GM21529 (cell line): ENCODE data around the gene BEND7.

Experiments
- ATAC-seq: cut with Tn5 transposase; IDR thresholded peaks from one replicate; pipeline ENCODE4 v1.9.1; 2021; ENCODE audit not compliant: unreplicated experiment

The BEND7 gene

DNA sequence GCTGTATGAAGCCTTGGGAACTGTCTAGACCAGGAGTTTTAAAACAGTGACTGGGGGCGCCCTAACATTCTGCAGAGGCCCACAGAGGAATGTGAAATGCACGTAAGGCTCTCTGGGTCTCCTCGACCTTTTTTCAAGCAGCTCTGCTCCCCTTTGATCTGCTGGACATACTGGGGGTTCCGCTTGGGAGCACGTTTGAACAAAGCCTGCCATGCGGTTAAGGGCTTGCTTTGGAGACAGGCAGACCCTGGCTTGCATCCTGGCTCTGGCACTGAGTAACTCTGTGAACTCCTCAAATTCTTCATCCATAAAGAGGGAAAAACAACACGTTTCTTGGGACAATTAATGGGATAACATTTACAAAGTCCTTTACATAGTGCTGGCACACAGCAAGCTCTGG, 7.8 kb downstream of the BEND7 start:
- ATAC-seq: no peak

DNA sequence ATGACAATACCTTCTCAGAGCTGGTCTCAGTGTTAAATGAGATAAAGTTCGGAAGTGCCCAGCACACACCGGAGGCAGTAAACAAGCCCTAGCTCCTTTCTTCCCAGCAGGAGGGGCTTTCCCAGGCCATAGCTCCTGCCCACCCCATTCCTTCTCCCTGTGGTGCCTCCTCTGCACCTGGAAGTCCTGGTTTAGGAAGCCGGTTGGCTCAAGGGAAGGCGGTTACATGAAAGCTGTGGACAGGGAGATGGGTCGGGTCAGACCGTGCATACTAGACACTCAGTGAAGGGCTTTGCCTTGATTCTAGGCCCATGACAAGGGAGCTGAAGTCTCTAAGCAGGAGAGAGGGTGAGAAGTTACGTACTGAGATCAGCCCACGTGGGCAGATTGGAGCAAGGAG, 8.6 kb downstream of the BEND7 start:
- no peak for ATAC-seq

DNA sequence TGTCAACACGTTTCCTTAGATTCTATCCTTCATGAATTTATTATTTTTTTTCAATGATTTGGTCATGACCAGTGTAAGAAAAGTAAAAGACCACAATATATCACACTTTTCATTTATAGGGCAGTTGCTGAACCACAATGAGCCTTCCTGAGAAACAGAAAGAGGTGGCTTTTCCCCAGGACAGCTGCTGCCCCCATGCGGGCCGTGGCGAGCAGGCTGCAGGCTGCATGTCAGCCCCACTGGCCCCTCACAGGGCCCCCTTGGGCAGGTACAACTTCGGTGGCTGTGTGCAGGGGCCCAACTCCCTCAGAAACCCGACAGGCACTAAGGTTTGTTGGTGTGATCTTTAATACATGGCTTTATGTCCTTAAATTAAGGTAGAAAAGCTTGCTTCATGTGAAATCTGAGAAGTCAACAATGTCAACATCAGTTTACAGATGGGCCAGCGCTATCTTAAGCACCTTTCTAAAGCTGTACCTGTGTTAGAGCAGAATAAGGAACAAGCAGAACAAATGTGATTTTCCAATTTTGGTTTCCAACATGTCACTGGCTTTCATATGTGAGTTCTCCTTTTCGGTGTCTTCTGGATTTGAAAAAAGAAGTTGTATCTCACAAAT, 10.6 kb downstream of the BEND7 start:
- ATAC-seq: no peak

DNA sequence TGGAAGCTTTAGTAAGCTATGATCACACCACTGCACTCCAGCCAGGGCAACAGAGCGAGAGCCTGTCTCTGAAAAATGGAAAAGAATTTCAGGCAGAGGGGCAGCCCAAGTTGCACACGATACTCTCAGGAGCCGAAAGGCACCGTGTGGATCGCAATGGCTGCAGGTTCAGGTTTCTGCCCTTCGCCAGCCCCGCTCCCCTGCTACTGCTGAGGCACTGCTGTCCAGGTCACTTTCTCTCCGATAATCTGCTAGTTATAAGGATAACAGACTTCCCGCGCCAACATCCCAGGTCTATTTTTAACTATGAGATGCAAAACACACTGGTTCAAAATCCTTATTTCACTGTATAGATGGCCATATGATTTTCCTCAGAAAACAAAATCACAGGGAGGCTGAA, 11.1 kb downstream of the BEND7 start:
- ATAC-seq: no peak

DNA sequence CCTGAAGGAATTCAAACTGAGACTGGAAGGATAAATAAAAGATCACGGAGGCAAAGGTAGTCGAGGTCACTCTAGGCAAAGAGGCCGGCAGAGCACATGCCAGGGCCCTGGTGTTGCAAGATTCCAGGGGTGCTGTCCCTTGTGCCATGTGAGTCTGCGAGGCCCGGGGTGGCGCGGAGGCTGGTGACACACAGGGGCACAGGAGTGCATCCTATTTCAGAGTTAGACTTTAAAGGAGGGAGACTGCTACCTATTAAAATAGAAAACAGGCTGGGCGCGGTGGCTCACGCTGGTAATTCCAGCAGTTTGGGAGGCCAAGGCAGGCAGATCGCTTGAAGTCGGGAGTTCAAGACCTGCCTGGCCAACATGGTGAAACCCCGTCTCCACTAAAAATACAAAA, 12.6 kb downstream of the BEND7 start:
- ATAC-seq: no peak

DNA sequence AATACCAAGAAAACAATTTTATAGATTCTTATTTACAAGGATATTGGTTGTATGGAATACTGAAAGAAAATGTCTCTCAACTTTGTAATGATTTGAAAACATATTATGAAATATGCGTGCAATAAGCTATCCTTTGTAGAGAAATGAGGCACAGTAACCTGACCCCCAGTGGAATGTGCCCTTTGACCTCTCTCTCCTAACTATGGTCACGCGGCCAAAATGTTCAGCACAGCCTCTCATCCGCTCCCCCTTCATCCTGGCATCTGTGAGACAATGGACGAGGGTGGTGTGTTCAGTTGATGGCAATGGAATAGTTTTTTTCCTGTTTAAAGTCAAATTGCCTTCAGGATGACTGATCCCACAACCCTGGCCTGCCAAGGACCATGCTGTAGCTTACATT, 13.3 kb downstream of the BEND7 start:
- no peak for ATAC-seq

DNA sequence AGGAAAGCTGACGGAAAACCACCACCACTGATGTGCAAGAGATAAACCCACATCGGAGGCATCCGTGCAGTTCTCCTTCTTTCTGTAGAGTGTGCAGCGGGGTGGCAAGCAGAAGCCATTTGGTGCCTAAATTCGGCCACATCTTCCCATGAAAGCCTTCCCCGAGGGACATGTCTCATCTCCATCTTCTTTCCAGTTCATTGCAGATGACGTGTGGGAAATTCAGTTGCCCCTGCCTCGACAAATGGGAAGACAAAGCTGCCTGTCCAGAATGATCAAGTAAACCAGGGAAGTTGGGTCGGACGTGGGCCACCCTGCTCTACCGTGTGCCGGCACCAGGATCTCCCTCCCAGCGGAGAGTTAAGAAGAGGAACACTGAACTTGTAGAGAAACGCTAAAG, 14.5 kb downstream of the BEND7 start:
- ATAC-seq: no peak

DNA sequence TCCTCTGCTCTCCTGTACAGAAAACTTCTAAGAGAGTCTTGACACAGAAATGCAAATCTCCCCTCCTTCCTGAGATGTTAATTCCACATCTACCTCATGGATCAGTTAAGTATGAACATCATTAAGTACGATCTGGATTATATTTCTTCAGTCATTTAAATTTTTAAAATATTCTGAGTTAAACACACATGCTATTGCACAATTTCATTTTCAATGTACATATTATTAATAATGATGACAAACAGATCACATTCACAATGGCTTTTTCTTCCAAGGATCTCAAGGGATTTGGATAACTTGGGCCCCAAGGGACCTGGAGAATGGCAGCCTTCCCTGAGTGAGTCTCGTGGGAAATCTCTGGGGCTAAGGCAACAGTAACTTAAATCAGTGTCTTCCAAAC, 16.2 kb downstream of the BEND7 start:
- no peak for ATAC-seq

DNA sequence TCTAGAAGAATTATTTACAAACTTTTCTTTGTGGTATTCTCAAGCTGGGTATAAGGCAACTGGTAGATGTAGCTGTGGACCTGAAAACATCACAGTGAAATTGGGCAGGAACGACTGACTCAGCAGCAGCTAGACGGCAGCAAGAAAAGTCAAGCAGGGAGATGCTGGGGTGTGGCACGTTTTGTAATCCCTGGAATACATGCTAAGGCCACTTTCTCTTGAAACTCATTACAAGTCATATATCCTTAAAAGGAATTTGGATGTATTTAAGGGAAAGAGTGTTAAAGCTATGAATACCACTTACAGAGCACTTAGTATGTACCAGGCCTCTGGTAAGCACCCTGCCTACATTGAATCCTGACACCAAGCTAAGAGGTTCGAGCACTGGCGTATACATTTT, 17.4 kb downstream of the BEND7 start:
- ATAC-seq: no peak

DNA sequence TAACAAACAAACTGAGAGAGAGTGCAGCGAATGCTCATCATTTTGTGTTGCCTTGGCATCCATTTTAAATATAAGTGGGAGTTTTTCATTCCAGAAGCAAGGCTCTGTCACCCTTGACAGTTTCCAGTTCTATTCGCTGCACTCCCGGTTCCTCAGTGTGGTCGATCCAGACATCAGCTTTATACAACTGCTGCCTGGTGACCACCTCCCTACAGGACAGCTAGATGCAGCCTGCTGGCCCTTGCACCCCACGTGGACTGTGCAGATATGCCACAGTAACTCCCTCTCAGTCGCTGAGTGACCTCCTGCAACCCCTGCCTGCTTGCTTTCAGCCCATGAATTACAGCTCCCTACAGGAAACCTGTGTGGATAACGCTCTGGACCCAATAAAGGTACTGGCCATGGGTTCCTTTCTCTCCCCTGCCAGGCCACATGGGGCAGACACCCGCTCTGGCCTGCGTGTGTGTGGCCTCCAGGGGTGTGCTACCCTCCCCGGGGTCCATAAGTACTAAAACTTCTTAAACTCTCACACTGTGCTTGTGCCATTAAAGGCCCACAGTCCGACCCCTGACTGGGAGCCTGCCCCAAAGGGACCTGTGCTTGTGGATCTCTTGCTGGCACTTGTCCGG, 23.6 kb downstream of the BEND7 start:
- ATAC-seq: no peak

DNA sequence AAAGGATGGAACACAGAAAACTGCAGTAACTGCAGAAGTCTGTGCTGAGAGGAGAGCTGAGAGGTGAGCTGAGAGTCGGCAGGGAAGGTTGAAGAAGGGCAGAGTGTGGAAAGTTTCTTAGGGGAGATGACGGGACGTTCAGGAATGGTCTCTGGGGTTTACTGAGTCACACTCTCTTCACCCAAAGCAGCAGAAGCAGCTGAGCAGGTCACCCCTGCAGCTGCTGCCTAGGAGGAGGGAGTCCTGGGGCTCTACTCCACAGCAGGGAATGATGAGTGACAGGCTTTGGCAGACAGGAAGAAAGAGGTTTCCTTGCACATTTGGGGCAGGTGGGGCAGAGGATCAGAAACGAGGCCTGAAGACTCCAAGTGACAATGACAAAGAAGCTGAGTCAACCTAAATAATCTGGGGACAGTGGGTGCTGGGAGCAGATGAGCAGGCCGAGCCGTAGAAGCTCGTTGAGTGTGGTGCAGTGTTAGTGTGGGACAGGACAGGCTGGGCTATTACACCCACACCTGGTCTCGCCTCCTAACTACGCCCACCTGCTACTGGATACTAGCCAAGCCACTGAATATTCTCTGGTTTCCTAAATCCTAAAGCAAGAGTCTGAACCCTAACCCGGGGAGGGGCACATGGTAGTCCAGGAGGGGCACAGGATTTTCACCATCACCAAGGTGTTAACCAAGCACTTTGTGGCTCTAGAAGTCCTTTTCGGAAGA, 24.9 kb downstream of the BEND7 start:
- ATAC-seq: no peak

DNA sequence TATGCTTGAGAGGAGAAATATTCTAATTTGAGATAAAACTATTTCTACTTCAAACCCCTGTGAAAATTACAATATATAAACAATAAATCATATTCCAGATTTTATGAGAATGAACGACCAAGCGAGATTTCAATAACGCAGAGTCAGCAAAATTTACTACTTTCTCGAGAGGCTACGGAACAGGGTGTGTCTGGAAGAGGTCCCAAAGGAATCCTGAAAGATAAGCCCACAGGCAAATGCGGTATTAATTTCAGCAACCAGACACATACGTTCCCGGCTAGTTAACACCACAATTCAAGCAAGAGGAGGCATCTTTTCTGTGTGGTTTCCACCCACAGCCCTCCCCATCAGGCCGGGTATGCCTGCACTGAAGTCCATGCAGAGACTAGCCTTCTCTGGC, 26.4 kb downstream of the BEND7 start:
- no peak for ATAC-seq

DNA sequence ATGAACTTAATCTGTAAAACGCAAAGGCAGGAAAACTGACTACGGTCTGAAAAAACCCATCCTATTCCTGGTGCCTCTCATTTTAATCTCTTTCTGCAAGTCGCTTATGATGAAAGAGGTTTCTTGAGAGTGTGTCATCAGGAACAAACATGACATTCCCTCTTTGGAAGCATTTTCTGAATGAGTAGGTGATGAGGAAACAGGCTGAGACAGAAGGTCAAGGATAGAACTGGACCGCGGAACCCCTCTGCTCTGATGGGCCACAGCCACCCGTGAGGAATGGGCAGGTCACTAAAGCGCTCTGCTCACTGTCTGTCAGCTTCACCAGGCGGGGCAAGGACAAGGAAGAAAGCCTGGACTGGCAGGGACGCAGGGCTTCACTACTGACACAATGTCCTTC, 28.6 kb downstream of the BEND7 start:
- ATAC-seq: no peak

DNA sequence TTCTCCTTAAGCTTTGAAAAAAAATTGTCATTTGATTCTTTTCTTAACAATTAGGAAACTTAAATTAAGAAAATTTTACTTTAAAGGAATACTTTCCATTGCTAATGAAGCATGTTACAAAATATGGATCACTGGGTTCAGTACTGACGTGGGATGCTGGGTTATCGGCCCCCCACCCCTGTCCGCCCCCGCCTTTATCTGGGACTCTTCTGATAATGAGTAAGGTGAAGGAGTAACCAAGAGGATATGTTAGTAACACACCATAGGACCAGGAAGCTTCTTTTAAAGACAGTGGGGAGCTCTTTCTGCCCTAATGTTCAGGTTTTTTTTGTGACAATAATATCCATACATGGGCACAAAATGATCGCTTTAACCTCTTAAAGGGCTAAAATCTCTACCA, 29.7 kb downstream of the BEND7 start:
- no peak for ATAC-seq

DNA sequence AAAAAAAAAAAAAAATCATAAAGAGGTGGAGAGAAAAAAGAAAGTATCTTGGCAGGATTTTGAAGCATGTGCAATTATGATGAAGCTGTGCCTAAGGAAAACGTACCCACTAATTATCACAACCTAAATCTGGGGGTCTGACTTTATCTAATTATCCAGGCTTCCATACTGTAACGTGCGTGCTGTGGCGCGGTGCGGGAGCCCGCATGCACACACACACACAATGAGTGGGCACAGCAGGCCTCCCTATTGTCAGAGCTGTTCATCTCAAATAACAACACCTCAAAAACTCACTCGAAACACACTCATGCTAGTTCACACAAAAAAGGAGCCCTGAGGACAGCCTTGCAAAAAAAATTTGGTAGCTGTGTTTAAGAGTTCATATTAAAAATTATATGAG, 31.9 kb downstream of the BEND7 start:
- ATAC-seq: no peak

DNA sequence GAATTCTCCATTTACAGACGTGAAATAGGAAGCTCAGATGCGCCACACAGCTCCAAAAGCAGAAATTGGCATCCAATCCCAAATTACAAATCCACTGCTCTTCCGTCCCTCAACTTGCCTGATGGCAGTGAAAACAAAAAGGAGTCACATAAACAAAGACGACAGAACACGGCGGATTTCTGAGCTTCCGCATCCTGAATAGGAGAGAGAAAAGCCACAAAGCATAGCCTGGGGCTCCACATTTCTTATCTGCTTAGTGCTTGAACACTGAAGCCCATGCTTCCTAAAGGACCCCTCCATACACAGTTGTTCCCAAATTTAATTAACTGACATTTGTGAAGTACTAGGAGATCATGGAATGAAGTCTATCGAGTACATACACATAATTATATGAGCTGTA, 32.6 kb downstream of the BEND7 start:
- ATAC-seq: no peak

DNA sequence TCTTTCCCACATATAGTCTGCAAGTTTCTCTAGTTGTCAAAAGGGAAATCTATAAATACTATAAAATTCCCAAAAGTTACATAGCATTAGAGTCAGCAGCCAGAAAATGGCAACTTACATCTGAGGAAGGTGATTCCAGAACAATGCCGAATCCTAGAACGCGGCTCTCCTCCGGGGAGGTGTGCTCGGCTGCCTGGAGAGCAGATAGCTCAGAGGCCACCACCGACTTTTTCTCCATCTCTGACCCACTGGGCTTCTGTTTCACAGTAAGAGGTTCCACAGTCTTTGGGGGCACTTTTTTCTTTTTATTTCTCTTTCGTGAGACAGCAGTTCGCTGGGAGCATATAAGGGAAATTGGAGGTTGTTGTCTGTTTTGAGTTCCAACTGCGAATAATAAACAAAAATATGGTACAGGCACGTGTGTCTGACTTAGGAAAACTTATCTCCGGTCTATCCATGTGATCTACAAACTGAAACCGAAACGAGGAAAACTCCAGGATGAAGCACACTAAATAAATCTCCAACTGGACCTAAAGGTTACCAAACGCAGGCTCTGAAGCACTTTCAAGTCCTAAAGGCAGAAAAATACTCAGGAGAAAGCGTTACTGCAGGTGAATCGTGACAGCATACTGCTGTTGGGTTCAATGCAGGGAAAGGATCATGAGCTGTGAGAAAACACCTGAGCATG, 36.2 kb downstream of the BEND7 start:
- ATAC-seq: no peak

DNA sequence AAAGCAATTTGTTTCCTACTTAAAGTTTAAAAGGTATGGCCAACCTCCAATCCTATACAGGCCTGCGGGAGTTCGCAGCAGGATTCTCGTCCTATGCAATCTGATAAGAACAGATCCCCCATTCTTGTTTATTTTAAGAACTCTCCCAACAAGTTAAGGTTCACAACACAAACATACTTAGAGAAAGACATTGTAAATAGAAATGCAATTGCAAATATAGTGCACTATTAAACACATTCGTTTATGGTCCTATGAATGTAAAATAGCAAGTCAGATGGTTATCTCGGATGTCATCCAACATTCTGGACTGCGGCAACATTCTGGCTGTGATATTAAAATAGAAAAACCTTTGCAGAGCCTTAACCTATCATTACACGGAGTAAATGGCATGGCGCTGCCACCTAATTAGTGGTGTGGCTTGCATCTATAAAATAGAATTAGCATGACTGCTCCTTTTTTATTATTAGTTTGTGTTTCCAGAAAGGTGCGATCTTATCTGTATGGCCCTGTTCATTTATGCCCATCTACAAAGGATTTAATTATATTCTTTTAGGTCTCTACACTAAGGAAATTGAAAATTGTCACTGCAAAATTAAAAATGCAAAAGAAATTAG, 37.0 kb downstream of the BEND7 start:
- ATAC-seq: no peak

DNA sequence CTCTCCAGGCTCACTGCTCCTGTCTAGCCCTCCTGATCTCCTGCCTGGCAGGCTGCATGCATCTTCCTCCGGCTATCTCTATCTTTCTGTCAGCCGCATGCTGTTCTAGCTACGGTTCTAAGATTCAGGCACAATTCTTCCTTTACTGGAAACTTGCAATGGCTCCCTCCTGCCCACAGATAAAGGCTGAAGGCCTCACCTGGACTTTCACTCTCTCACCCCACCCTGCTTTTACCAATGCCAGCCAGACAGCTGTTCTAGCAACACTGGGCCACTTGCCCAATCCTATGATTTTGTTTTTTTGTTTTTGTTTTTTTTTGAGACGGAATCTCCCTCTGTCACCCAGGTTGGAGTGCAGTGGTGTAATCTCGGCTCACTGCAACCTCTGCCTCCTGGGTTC, 38.3 kb downstream of the BEND7 start:
- ATAC-seq: no peak

DNA sequence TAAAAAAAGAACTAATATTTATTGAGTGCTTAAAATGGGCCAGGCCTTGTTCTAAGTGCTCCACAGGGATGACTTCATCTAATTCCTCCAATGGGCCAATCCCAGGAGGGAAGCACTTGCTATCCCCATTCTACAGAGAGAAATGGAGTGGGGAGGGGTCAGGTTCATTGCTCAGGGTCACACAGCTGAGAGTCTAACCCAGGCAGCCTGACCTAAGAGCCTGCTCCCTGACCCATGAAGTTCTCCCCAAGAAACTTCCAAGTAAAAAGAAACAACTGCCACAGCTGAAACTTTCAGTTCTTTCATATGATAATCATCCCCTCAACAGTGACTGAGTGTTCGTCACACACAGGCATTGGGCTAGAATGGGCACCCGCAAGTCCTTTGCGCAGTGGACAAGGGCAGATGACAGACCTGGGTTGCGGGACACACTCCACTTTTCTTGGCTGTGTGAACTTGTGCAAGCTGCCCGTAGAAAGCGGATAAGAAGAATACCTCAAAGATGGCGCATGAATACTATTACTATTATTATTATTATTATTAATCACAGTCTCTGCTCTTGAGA, 39.7 kb downstream of the BEND7 start:
- no peak for ATAC-seq

DNA sequence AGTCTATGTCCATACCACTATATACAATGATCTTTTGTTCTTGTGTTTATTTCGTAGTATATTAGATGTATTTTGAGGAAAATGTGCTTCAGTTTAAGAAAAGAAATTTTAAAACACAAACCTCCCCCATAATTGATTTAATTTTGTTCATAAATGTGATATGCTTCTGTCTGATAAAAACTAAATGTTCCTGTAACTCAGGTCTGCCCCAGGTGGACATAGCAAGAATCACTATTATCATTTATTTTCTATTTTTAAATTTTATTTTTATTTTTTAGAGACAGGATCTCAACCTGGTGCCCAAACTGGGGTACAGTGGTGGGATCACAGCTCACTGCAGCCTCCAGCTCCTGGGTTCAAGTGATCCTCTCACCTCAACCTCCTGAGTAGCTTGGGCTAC, 43.2 kb downstream of the BEND7 start:
- no peak for ATAC-seq
